ENCODE measurements around the gene DYNAP.

Gene DYNAP

DNA sequence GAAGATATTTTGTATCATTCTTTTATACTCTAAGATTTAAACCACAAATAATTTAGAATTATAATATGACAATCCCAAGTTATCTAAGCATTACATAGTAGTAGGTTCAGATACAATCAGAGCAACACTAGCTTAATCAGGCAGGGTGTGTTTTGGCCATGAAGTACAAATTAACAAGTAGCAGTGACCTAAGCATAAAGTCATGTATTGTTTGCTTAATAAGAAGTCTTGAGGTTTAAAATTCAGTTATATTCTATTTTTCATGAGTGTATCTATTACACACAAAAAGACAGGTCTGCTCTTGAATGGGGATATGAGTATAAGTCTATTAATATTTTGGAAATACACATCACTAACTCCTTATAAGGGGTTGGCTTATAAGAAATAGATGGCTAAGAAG is 39.9 kb downstream of the DYNAP start:
- H3K9me3 ChIP-seq: no peaks in the 10 kb centered on the region
- no peaks in the 10 kb centered on the region for H3K27me3 ChIP-seq
- no peaks in the 10 kb centered on the region for H3K4me1 ChIP-seq (ENCODE audit: control insufficient read depth in 1 of 2, insufficient read depth in 1 of 2, low read depth in 1 of 2, low read length in 1 of 2)
- H3K36me3 ChIP-seq: no peaks in the 10 kb centered on the region
- no peak overlapping the region for H3K27ac ChIP-seq
- TF ChIP-seq, protein P1, sequence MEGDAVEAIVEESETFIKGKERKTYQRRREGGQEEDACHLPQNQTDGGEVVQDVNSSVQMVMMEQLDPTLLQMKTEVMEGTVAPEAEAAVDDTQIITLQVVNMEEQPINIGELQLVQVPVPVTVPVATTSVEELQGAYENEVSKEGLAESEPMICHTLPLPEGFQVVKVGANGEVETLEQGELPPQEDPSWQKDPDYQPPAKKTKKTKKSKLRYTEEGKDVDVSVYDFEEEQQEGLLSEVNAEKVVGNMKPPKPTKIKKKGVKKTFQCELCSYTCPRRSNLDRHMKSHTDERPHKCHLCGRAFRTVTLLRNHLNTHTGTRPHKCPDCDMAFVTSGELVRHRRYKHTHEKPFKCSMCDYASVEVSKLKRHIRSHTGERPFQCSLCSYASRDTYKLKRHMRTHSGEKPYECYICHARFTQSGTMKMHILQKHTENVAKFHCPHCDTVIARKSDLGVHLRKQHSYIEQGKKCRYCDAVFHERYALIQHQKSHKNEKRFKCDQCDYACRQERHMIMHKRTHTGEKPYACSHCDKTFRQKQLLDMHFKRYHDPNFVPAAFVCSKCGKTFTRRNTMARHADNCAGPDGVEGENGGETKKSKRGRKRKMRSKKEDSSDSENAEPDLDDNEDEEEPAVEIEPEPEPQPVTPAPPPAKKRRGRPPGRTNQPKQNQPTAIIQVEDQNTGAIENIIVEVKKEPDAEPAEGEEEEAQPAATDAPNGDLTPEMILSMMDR (IDR thresholded peaks at IDR 0.05): no peak
- H3K4me3 ChIP-seq (ENCODE audit: low read depth in 1 of 2, low read length in 1 of 2): no peak overlapping the region

DNA sequence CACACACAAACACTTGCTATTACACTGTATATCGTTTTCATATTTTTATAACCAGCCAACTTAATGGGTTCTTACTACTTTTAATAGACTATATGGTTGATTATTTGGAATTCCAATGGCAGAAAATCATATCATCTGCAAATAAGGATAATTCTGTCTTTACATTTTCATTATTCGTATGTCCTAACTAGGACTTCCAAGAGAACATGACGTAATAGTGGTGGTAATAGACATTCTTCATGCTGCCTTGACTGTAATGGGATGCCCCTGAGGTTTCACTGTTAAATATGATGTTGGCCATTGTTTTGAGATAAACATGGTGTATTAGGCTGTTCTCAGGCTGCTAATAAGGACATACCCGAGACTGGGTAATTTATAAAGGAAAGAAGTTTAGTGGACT is 45.2 kb downstream of the DYNAP start:
- peaks cover 6% of the 10 kb centered on the region for H3K27me3 ChIP-seq
- no peak overlapping the region for H3K27ac ChIP-seq
- H3K4me3 ChIP-seq (ENCODE audit: low read depth in 1 of 2, low read length in 1 of 2): no peak overlapping the region
- TF ChIP-seq, protein P1 (IDR thresholded peaks at IDR 0.05): no peak
- no peaks in the 10 kb centered on the region for H3K36me3 ChIP-seq
- no peaks in the 10 kb centered on the region for H3K4me1 ChIP-seq (ENCODE audit: control insufficient read depth in 1 of 2, insufficient read depth in 1 of 2, low read depth in 1 of 2, low read length in 1 of 2)
- no peaks in the 10 kb centered on the region for H3K9me3 ChIP-seq

GRCh38 chr18:54641734-54642133 is 50.7 kb downstream of the DYNAP start:
- Histone ChIP-seq H3K4me3 (ENCODE audit: low read depth in 1 of 2, low read length in 1 of 2) (no peak overlapping the region), H3K9me3 (no peaks in the 10 kb centered on the region), H3K27ac (no peak overlapping the region), H3K36me3 (no peaks in the 10 kb centered on the region), H3K27me3 (peaks cover 14% of the 10 kb centered on the region), H3K4me1 (ENCODE audit: control insufficient read depth in 1 of 2, insufficient read depth in 1 of 2, low read depth in 1 of 2, low read length in 1 of 2) (no peaks in the 10 kb centered on the region)
- TF ChIP-seq, protein P1 (IDR thresholded peaks at IDR 0.05): no peak

- TF ChIP-seq, protein P1 (IDR thresholded peaks at IDR 0.05): no peak
- no peaks in the 10 kb centered on the region for H3K4me1 ChIP-seq (ENCODE audit: control insufficient read depth in 1 of 2, insufficient read depth in 1 of 2, low read depth in 1 of 2, low read length in 1 of 2)
- H3K27ac ChIP-seq: no peak overlapping the region
- no peaks in the 10 kb centered on the region for H3K9me3 ChIP-seq
- no peaks in the 10 kb centered on the region for H3K36me3 ChIP-seq
- H3K27me3 ChIP-seq: no peaks in the 10 kb centered on the region
- no peak overlapping the region for H3K4me3 ChIP-seq (ENCODE audit: low read depth in 1 of 2, low read length in 1 of 2)
Observed at GRCh38 chr18:54647176-54647575, 56.1 kb downstream of the DYNAP start.
